NT2/D1 (cell line): ENCODE results near the gene NDRG4.

Source experiments
- SUZ12 ChIP-seq: IDR thresholded peaks from 2 replicates; pipeline ENCODE4 v1.6.1; 2011; ENCODE audit not compliant: insufficient read length, insufficient read depth; ENCODE audit errors: extremely low read depth
- YY1 ChIP-seq: IDR thresholded peaks from 2 replicates; pipeline ENCODE4 v1.6.1; 2011; ENCODE audit not compliant: insufficient read length, insufficient read depth
- ZNF274 ChIP-seq: IDR thresholded peaks from 2 replicates; pipeline ENCODE4 v1.6.1; 2011; ENCODE audit warnings: mild to moderate bottlenecking, low read depth, low read length

DNA sequence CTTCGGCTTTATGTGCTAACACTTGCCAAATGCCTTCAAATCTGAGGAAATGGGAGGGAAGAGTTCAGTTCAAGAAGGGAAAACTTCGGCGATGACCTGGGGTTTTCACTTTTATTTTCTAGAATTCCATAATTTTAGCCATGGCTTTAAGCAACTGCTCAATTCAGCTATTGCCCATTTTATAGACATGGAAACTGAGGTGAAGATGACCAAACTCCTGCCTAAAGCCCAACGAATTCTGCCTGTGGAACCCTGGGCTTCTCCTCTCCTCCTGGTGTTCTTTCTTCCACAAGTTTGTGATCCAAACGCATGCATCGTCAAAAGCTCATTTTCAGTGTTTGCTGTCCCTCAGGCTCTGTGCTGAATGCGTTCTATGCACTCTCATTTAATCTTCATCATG lies 49.4 kb upstream of the NDRG4 start:
- TF ChIP-seq YY1 = no peak
- no peak for TF ChIP-seq ZNF274
- TF ChIP-seq SUZ12 = no peak
